ENCODE measurements around the gene DCTN3.
A peak's percentile ranks its signal among the peaks of the same experiment; 100 is the strongest.

The DCTN3 gene

GRCh38 chr9:34578241-34579103, 41.8 kb downstream of the DCTN3 start:
- H3K9me3 ChIP-seq: no peaks in the 10 kb centered on the region
- no peak overlapping the region for H3K27ac ChIP-seq
- peaks cover 0 to 13% (median 11%) of the 10 kb centered on the region in 4 donors for H3K4me1 ChIP-seq
- no peak for DNase-seq
- intact Hi-C loops (cut with DNase I; ENCODE audit: low total_unique reads): no loop called here
- no peak for TF ChIP-seq CTCF (IDR thresholded peaks at IDR 0.05)
- peaks cover 0 to 97% of the 10 kb centered on the region in 2 donors for H3K27me3 ChIP-seq
- no peaks in the 10 kb centered on the region for H3K36me3 ChIP-seq
- peak overlapping the region; percentile 11 to 37 for H3K4me3 ChIP-seq

GRCh38 chr9:34577400-34578240, 42.7 kb downstream of the DCTN3 start:
- DNase-seq: no peak
- Histone ChIP-seq H3K27ac (no peak overlapping the region), H3K27me3 (peaks cover 0 to 92% of the 10 kb centered on the region in 2 donors), H3K9me3 (no peaks in the 10 kb centered on the region), H3K4me1 (peaks cover 0 to 13% (median 11%) of the 10 kb centered on the region in 4 donors), H3K36me3 (no peaks in the 10 kb centered on the region), H3K4me3 (peak overlapping the region; percentile 11 to 37)
- TF ChIP-seq CTCF (IDR thresholded peaks at IDR 0.05): no peak
- intact Hi-C loops (cut with DNase I; ENCODE audit: low total_unique reads): no loop called here

- intact Hi-C loops (cut with DNase I; ENCODE audit: low total_unique reads): no loop called here
- TF ChIP-seq CTCF (IDR thresholded peaks at IDR 0.05): no peak
- no peak overlapping the region for H3K27ac ChIP-seq
- H3K4me1 ChIP-seq: peaks cover 0 to 13% (median 11%) of the 10 kb centered on the region in 4 donors
- no peaks in the 10 kb centered on the region for H3K9me3 ChIP-seq
- peaks cover 0 to 84% of the 10 kb centered on the region in 2 donors for H3K27me3 ChIP-seq
- H3K4me3 ChIP-seq: no peak overlapping the region
- H3K36me3 ChIP-seq: no peaks in the 10 kb centered on the region
- no peak for DNase-seq
Observed at GRCh38 chr9:34576597-34577399, 43.5 kb downstream of the DCTN3 start.

GRCh38 chr9:34575862-34576596, 44.3 kb downstream of the DCTN3 start:
- intact Hi-C loops (cut with DNase I; ENCODE audit: low total_unique reads): no loop called here
- Histone ChIP-seq H3K27me3 (peaks cover 0 to 79% of the 10 kb centered on the region in 2 donors), H3K9me3 (no peaks in the 10 kb centered on the region), H3K4me1 (peaks cover 0 to 13% (median 11%) of the 10 kb centered on the region in 4 donors), H3K27ac (no peak overlapping the region), H3K4me3 (no peak overlapping the region), H3K36me3 (no peaks in the 10 kb centered on the region)
- TF ChIP-seq CTCF (IDR thresholded peaks at IDR 0.05): no peak
- no peak for DNase-seq

GRCh38 chr9:34575241-34575640, 45.1 kb downstream of the DCTN3 start:
- Histone ChIP-seq H3K4me1 (peaks cover 0 to 13% (median 11%) of the 10 kb centered on the region in 4 donors), H3K4me3 (no peak overlapping the region), H3K27me3 (peaks cover 0 to 73% of the 10 kb centered on the region in 2 donors), H3K36me3 (no peaks in the 10 kb centered on the region), H3K27ac (no peak overlapping the region), H3K9me3 (no peaks in the 10 kb centered on the region)
- intact Hi-C loops (cut with DNase I; ENCODE audit: low total_unique reads): no loop called here
- no peak for DNase-seq
- TF ChIP-seq CTCF (IDR thresholded peaks at IDR 0.05): no peak

Data from tibial artery (tissue), 4 donors.